ENCODE data around the gene METTL25B.
A peak's percentile ranks its signal among the peaks of the same experiment; 100 is the strongest.

METTL25B gene

DNA sequence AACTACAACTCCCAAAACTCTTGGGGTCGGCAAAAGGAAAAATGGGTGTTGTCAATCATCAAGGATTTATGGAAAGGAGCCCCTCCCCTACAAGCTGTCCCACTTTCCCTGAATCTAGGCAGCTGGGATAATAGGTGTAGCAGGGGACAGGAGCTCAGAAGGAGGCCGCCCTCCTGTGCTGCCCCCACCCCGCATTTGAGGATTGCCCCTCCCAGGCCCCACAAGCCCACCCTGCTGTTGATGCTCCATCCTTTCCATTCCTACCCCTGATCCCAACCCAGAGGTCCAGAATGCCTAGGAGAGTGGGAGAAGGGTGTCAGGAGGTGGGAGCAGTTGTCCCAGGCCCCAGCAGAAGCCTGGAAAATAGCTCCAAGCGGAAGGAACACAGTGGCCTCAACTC, 14.5 kb downstream of the METTL25B start:
- no peak overlapping the region; the same call in 1 of the 2 replicates for H3K27ac ChIP-seq
- no peak for TF ChIP-seq CTCF (conservative IDR thresholded peaks at IDR 0.05)

- H3K27ac ChIP-seq, result no peak overlapping the region
- TF ChIP-seq CTCF (conservative IDR thresholded peaks at IDR 0.05), result no peak
Observed at GRCh38 chr1:156743367-156744302, 15.4 kb downstream of the METTL25B start.

DNA sequence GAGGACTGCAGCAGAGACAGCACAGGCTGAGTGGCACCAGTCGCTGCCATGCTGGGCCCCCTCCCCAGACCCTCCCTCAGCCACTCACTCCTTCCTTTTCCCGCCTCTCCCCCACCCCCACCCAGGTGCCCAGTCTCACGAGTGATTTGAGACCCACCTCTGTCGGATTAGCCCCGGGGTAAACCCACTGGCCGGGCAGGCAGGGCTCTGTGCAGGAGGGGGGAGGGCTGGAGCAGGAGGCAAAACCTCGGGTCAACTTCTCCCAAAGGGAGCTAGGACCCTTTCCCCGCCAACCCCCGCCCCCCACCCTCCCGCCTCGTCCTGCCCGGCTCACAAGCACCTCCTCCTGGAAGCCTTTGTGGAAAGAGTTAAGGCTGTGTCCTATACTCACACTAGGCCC, 16.1 kb downstream of the METTL25B start:
- no peak overlapping the region for H3K27ac ChIP-seq
- no peak for TF ChIP-seq CTCF (conservative IDR thresholded peaks at IDR 0.05)

GRCh38 chr1:156744786-156745419, 16.6 kb downstream of the METTL25B start:
- no peak for TF ChIP-seq CTCF (conservative IDR thresholded peaks at IDR 0.05)
- H3K27ac ChIP-seq, result no peak overlapping the region

- 0 out of 2 replicates have a peak overlapping the region, but pooled peaks have one; percentile 36 for H3K27ac ChIP-seq
- TF ChIP-seq CTCF (conservative IDR thresholded peaks at IDR 0.05), result no peak
Observed at GRCh38 chr1:156745881-156746280, 17.6 kb downstream of the METTL25B start.

- TF ChIP-seq CTCF (conservative IDR thresholded peaks at IDR 0.05), result no peak
- peak overlapping the region; percentile 36; the same call in 1 of the 2 replicates for H3K27ac ChIP-seq
Observed at GRCh38 chr1:156746406-156746727, 18.1 kb downstream of the METTL25B start.

DNA sequence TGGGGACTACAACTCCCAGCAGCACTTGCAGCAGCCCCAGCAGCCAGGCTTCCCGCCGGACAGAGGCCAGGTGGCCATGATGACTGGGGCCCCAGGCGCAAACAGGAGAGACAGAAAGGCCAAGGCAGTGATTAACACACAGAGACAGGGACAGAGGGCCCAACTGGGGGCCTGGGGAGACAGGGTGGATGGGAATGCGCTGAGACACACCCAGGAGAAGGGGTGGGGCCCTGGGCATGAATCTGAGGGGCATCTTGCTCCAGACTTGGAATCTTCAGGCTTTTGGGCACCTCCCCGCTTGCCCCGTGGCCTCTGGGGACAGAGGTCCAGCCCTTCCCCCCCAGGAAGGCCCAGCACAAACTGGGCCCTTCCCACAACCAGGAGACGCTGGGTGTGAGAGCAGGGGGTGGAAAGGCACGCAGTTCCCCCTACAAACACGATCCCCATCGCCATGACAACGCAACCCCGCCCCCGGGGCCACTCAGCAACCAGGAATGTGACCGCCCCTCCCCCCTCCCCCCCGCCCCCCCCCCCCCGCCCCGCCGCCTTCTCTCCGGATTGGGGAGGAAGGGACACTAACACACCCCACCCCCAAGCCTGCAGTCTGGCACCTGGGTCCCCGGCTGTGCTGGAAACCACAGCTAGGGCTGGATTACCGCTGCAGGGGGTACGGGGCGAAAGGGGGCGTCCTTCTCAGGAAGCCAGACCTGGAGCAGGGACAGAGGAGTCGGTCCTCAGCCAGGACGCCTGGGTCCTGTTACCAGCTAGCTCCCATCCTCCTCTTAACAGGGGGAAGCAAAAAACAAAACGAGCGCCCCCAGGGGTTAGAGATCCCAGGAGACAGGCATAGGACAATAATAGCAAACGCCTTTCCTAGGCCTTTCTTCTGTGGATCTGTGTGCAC, 18.7 kb downstream of the METTL25B start:
- peak overlapping the region; percentile 97 for H3K27ac ChIP-seq
- TF ChIP-seq CTCF (conservative IDR thresholded peaks at IDR 0.05), result no peak

Data from VCaP (cell line).